Measurements from ENCODE around the gene ELF3. TPM values are rescaled to one million over a fixed set of nuclear protein-coding genes. Genes with fewer than 3 reads are reported as not detected.

Gene ELF3
- total and polyA plus RNA-seq, 12 donors: 0.06 to 1.4 (median 0.50) TPM; not detected in 3

DNA sequence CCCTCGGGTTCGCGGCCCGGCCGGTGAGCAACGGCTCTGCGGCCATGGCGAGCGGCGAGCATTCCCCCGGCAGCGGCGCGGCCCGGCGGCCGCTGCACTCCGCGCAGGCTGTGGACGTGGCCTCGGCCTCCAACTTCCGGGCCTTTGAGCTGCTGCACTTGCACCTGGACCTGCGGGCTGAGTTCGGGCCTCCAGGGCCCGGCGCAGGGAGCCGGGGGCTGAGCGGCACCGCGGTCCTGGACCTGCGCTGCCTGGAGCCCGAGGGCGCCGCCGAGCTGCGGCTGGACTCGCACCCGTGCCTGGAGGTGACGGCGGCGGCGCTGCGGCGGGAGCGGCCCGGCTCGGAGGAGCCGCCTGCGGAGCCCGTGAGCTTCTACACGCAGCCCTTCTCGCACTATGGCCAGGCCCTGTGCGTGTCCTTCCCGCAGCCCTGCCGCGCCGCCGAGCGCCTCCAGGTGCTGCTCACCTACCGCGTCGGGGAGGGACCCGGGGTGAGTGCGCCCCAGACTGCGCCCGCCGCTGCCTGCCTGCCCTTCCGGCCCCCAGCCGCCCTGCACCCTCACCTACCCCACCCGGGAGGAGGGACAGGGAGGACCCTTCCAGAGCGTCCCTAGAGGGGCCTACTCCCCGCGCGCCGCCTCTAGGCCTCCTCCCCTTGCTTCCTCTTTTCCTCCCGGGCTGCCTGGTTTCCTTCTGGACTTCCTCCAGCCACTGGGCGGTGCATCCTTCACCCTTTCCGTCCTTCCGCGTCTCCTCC, 27.6 kb upstream of the ELF3 start, which contains the start of gene RNPEP:
Gene RNPEP (plus strand): TSS at position 26 of the 757 bp plus-strand sequence. CDS start 19 bp downstream, at position 45.
- TF ChIP-seq POLR2A (IDR thresholded peaks at IDR 0.05) (peak; percentile 80), CTCF (IDR thresholded peaks at IDR 0.05) (peak in 3 of 6 experiments; percentile 6 to 46 (median 24))
- Histone ChIP-seq H3K27ac (peak within 1 kb of the TSS; percentile 0 to 98 (median 90)), H3K27me3 (no peaks in the 10 kb centered on the region), H3K36me3 (replicated peaks in 1 of 2) (no peaks in the 10 kb centered on the region), H3K4me1 (replicated peaks in 1 of 2) (no peaks in the 10 kb centered on the region), H3K4me3 (peak within 1 kb of the TSS; percentile 51 to 98 (median 92)), H3K9me3 (replicated peaks in 1 of 3) (no peaks in the 10 kb centered on the region)
- peak; percentile 58 to 86 (median 78) for DNase-seq
- intact Hi-C loops (cut with DNase I): no loop called here
- WGBS, 4 donors: 0% methylated on average over 9 to 78 of the region's 80 CpGs

DNA sequence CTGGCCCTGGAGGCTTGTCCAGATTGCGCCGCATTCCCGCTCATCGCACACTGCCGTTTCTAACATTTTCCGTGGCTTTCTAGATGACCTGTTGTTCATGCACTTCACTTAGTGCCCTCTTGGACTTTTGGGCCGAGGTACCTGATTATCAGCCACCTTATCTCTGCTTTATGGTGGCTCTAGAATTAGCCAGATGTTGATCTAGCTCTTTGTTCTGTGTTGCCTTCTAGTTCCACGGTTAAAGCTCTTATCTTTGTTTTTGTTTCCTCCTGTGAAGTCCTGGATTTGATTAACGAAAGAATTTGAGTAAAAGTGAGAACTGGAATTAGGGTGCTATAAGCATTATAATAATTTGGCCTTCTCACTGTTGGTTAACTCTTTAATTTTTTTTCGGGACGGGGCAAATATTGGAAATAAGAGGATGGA, 27.0 kb upstream of the ELF3 start:
- Histone ChIP-seq H3K36me3 (replicated peaks in 1 of 2) (peaks cover 0 to 1% of the 10 kb centered on the region in 2 donors), H3K9me3 (replicated peaks in 1 of 3) (no peaks in the 10 kb centered on the region), H3K27ac (peak overlapping the region; percentile 0 to 98 (median 90)), H3K4me3 (peak overlapping the region in 3 of 4 donors; percentile 51 to 94 (median 89)), H3K4me1 (replicated peaks in 1 of 2) (no peaks in the 10 kb centered on the region), H3K27me3 (no peaks in the 10 kb centered on the region)
- no peak for TF ChIP-seq POLR2A (IDR thresholded peaks at IDR 0.05)
- TF ChIP-seq CTCF (IDR thresholded peaks at IDR 0.05): no peak
- intact Hi-C loops (cut with DNase I): no loop called here
- WGBS, 4 donors: 8 to 13% (median 9%) methylated on average over 11 of the region's 11 CpGs
- DNase-seq: no peak

- no peak for TF ChIP-seq POLR2A (IDR thresholded peaks at IDR 0.05)
- peak in 1 of 7 donors; percentile 30 for DNase-seq
- Histone ChIP-seq H3K4me1 (replicated peaks in 1 of 2) (no peaks in the 10 kb centered on the region), H3K4me3 (no peak overlapping the region), H3K27ac (no peak overlapping the region), H3K9me3 (replicated peaks in 1 of 3) (no peaks in the 10 kb centered on the region), H3K27me3 (no peaks in the 10 kb centered on the region), H3K36me3 (replicated peaks in 1 of 2) (peaks cover 0 to 11% of the 10 kb centered on the region in 2 donors)
- intact Hi-C loops (cut with DNase I): no loop called here
- 94 to 99% (median 97%) methylated on average over 3 of the region's 3 CpGs for WGBS, 4 donors
Observed at GRCh38 chr1:201984446-201984845, 25.9 kb upstream of the ELF3 start.

DNA sequence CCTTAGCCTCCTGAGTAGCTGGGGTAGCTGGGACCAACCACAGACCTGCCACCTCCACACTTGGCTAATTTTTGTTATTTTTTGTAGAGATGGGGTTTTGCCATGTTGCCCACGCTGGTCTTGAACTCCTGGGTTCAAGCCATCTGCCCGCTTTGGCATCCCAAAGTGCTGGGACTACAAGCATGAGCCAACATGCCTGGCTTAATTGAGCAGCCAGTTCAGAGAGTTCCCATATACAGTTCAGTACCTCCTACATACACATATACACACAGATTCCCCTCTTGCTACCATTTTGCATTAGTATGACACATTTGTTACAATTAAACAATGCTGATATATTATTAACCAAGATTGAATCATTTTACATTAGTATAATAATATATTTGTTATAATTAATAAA, 25.0 kb upstream of the ELF3 start:
- Histone ChIP-seq H3K27ac (no peak overlapping the region), H3K27me3 (no peaks in the 10 kb centered on the region), H3K9me3 (replicated peaks in 1 of 3) (no peaks in the 10 kb centered on the region), H3K4me3 (no peak overlapping the region), H3K36me3 (replicated peaks in 1 of 2) (peaks cover 0 to 20% of the 10 kb centered on the region in 2 donors), H3K4me1 (replicated peaks in 1 of 2) (peaks cover 0 to 6% of the 10 kb centered on the region in 2 donors)
- intact Hi-C loops (cut with DNase I): no loop called here
- no peak for TF ChIP-seq CTCF (IDR thresholded peaks at IDR 0.05)
- TF ChIP-seq POLR2A (IDR thresholded peaks at IDR 0.05): no peak
- peak in 1 of 7 donors; percentile 28 for DNase-seq
- 50 to 92% (median 65%) methylated on average over 2 of the region's 2 CpGs for WGBS, 4 donors

All from adrenal gland (tissue), 12 donors.